Aorta (tissue), 5 donors: Measurements from ENCODE around the gene USP7. TPM values are rescaled to one million over a fixed set of nuclear protein-coding genes. Genes with fewer than 3 reads are reported as not detected.
"Not testable (repeated sequence)": the region's sequence is repeated elsewhere in the genome, so short reads cannot be mapped to it uniquely, and the experiment has no call there.

ENCODE experiments used
- ATAC-seq: fragments of 200-7000 bp; cut with Tn5 transposase; one replicate; pipeline ENCODE4 v1.9.1; 2022; ENCODE audit warnings: moderate library complexity; ENCODE audit not compliant: low FRiP score
- DNase-seq, 2 donors: peaks; one replicate each; pipeline ENCODE4 v3.0.0-alpha.2; 2020
- H3K27ac ChIP-seq, 2 donors: one replicate each; pipeline ENCODE4 v1.5.1; 2013; ENCODE audit warnings: low read length in 2 of 2, mild to moderate bottlenecking in 2 of 2, moderate library complexity in 2 of 2, control low read depth in 1 of 2, inconsistent platforms in 1 of 2, low read depth in 1 of 2
- H3K27me3 ChIP-seq, 2 donors: one replicate each; pipeline ENCODE4 v1.6.1; 2013; ENCODE audit warnings: control low read depth in 1 of 2, low read length in 1 of 2, mild to moderate bottlenecking in 1 of 2, moderate library complexity in 1 of 2; ENCODE audit not compliant: insufficient read depth in 2 of 2, control insufficient read depth in 1 of 2
- H3K36me3 ChIP-seq, 2 donors: one replicate each; pipeline ENCODE4 v1.6.1; 2013; ENCODE audit warnings: control low read depth in 1 of 2, low read length in 1 of 2, mild to moderate bottlenecking in 1 of 2; ENCODE audit not compliant: insufficient read depth in 2 of 2, control insufficient read depth in 1 of 2
- H3K4me1 ChIP-seq, 2 donors: one replicate each; pipeline ENCODE4 v1.6.1; 2013; ENCODE audit warnings: low read length in 2 of 2, control low read depth in 1 of 2, mild to moderate bottlenecking in 1 of 2, moderate library complexity in 1 of 2; ENCODE audit not compliant: insufficient read depth in 2 of 2, control insufficient read depth in 1 of 2
- H3K4me3 ChIP-seq, 2 donors: one replicate each; pipeline ENCODE4 v1.5.1; 2013; ENCODE audit warnings: low read length in 2 of 2, control low read depth in 1 of 2, mild to moderate bottlenecking in 1 of 2
- H3K9me3 ChIP-seq: one replicate; pipeline ENCODE4 v1.6.1; 2013; ENCODE audit warnings: mild to moderate bottlenecking, low read length; ENCODE audit not compliant: control insufficient read depth
- WGBS, 2 donors: extraction: QIAGEN DNeasy Blood & Tissue Kit; methylation state at CpG; one replicate each; pipeline ENCODE4 v1.1.7; 2013; 5-methylcytosine and 5-hydroxymethylcytosine counted together
- intact Hi-C, 2 donors: fragments of 100-400 bp; cut with DNase I; formaldehyde crosslinking; loops; one replicate each; pipeline versions ENCODE4 v1.14.2 to v1.15.0; 2022
- polyA plus RNA-seq, 2 donors: library from polyadenylated mRNA; stranded (reverse); fragments of 200-250 nt; gene quantifications; one replicate each; pipeline ENCODE4 v1.2.3, GENCODE V29; 2013
- total RNA-seq, 2 donors: library from RNA; stranded (reverse); fragmentation: NEBNext Ultra II Directional; extraction: Animal tissue kit (Norgen Biotek cat#: 25700); gene quantifications; one replicate each; pipeline ENCODE4 v1.2.1, GENCODE V29; 2021
- donor health status: healthy with polysubstance abuse.
- donor health status: Bipolar disorder and iron deficiency.
- donor health status: DM: no; HTN: no; CAD: no.
- donor health status: DM: no; HTN: no; CAD: no.
- donor health status: DM: yes; HTN: yes; CAD: no.

The USP7 gene
- total and polyA plus RNA-seq, 4 donors: 18.0 to 110 (median 72.3) TPM

- H3K27me3 ChIP-seq, H3K36me3 ChIP-seq, H3K27ac ChIP-seq, H3K4me1 ChIP-seq, ATAC-seq, H3K4me3 ChIP-seq, intact Hi-C loops, H3K9me3 ChIP-seq, DNase-seq: not testable (repeated sequence)
- 73 to 86% methylated on average over 7 of the region's 7 CpGs for WGBS, 2 donors
Observed at GRCh38 chr16:8875317-8875716, 88.4 kb downstream of the USP7 start.

GRCh38 chr16:8874388-8874787 is 89.3 kb downstream of the USP7 start:
- intact Hi-C loops: no loop called here
- ATAC-seq: no peak
- H3K9me3 ChIP-seq: no peaks in the 10 kb centered on the region
- 11 to 14% methylated on average over 6 of the region's 6 CpGs for WGBS, 2 donors
- no peak for DNase-seq
- no peak overlapping the region for H3K4me3 ChIP-seq
- H3K36me3 ChIP-seq: no peaks in the 10 kb centered on the region
- H3K27ac ChIP-seq: no peak overlapping the region
- H3K4me1 ChIP-seq: no peaks in the 10 kb centered on the region
- no peaks in the 10 kb centered on the region for H3K27me3 ChIP-seq

GRCh38 chr16:8873866-8874195 is 89.9 kb downstream of the USP7 start:
- H3K4me3 ChIP-seq, ATAC-seq, H3K27me3 ChIP-seq, H3K9me3 ChIP-seq, H3K4me1 ChIP-seq, H3K36me3 ChIP-seq, H3K27ac ChIP-seq, DNase-seq, intact Hi-C loops: not testable (repeated sequence)
- 85 to 88% methylated on average over 7 of the region's 7 CpGs for WGBS, 2 donors

- no peak for ATAC-seq
- intact Hi-C loops: no loop called here
Observed at GRCh38 chr16:8872967-8873865, 90.5 kb downstream of the USP7 start.

GRCh38 chr16:8872071-8872470 is 91.6 kb downstream of the USP7 start:
- H3K36me3 ChIP-seq: no peaks in the 10 kb centered on the region
- DNase-seq: no peak
- 94 to 95% methylated on average over 5 of the region's 5 CpGs for WGBS, 2 donors
- no peak overlapping the region for H3K4me3 ChIP-seq
- no peak overlapping the region for H3K27ac ChIP-seq
- H3K9me3 ChIP-seq: no peaks in the 10 kb centered on the region
- H3K4me1 ChIP-seq: no peaks in the 10 kb centered on the region
- no peaks in the 10 kb centered on the region for H3K27me3 ChIP-seq
- no peak for ATAC-seq
- intact Hi-C loops: no loop called here

More at GRCh38 chr16:8872967-8873865, 90.5 kb downstream of the USP7 start:
- DNase-seq: no peak
- Histone ChIP-seq H3K27ac (no peak overlapping the region), H3K27me3 (no peaks in the 10 kb centered on the region), H3K4me1 (no peaks in the 10 kb centered on the region), H3K9me3 (no peaks in the 10 kb centered on the region), H3K36me3 (no peaks in the 10 kb centered on the region), H3K4me3 (no peak overlapping the region)
- 90 to 92% methylated on average over 22 of the region's 22 CpGs for WGBS, 2 donors

GRCh38 chr16:8869988-8870241 is 93.8 kb downstream of the USP7 start:
- DNase-seq, H3K4me1 ChIP-seq, H3K4me3 ChIP-seq, H3K36me3 ChIP-seq, ATAC-seq, H3K27ac ChIP-seq, H3K27me3 ChIP-seq, H3K9me3 ChIP-seq: not testable (repeated sequence)
- intact Hi-C loops: loop anchor here (2.0 to 5.0 kb wide), 2 partner anchors 73 kb away; partner anchors contain the start of genes PMM2 (in 2 of the 2) and TMEM186 (in 2 of the 2)
- 95 to 96% methylated on average over 10 of the region's 10 CpGs for WGBS, 2 donors

- H3K36me3 ChIP-seq: no peaks in the 10 kb centered on the region
- 27 to 32% methylated on average over 34 to 37 of the region's 37 CpGs for WGBS, 2 donors
- H3K9me3 ChIP-seq: no peaks in the 10 kb centered on the region
- DNase-seq (no peak), ATAC-seq (no peak)
- no peaks in the 10 kb centered on the region for H3K27me3 ChIP-seq
- H3K27ac ChIP-seq: peak overlapping the region in 1 of 2 donors; percentile 8
- no peaks in the 10 kb centered on the region for H3K4me1 ChIP-seq
- H3K4me3 ChIP-seq: peak overlapping the region in 1 of 2 donors; percentile 28
- intact Hi-C loops: loop anchor here (2.0 to 5.0 kb wide), 2 partner anchors 72 to 73 kb away; partner anchors contain the start of genes PMM2 (in 2 of the 2) and TMEM186 (in 2 of the 2)
Observed at GRCh38 chr16:8869212-8869987, 94.3 kb downstream of the USP7 start.

GRCh38 chr16:8868416-8869211 is 95.1 kb downstream of the USP7 start, which contains the start of gene CARHSP1:
Gene CARHSP1, minus strand, starts transcription at chr16:8869006. Its CDS starts 9,678 bp downstream, at chr16:8859328.
- Histone ChIP-seq H3K36me3 (no peaks in the 10 kb centered on the region), H3K9me3 (no peaks in the 10 kb centered on the region), H3K4me3 (peak within 1 kb of the TSS; percentile 59 to 82), H3K4me1 (no peaks in the 10 kb centered on the region), H3K27me3 (no peaks in the 10 kb centered on the region), H3K27ac (peak within 1 kb of the TSS in 1 of 2 donors; percentile 13)
- intact Hi-C loops: loop anchor here (2.0 to 5.0 kb wide), 2 partner anchors 71 to 72 kb away; partner anchors contain the start of genes PMM2 (in 2 of the 2) and TMEM186 (in 2 of the 2)
- peak; percentile 92 to 95 for DNase-seq
- peak; percentile 94 for ATAC-seq
- WGBS, 2 donors: 1 to 2% methylated on average over 46 to 83 of the region's 83 CpGs
